Gastrocnemius medialis (tissue), 4 donors: ENCODE results near the gene CCSER1.

Experiments used
- CTCF ChIP-seq, 5 experiments: fragments of 450-650 bp in 3 of 5; fragments of 200-600 bp in 2 of 5; sonication (generic) in 2 of 5; IDR thresholded peaks in 4 of 5; conservative IDR thresholded peaks in 1 of 5; 1 replicate in 4 of 5; 2 replicates in 1 of 5; pipeline ENCODE4 v1.5.1; 2016 to 2019; ENCODE audit warnings: antibody characterized with exemption in 5 of 5, mild to moderate bottlenecking in 3 of 5, moderate library complexity in 3 of 5
- POLR2A ChIP-seq, 2 donors: fragments of 450-650 bp; IDR thresholded peaks; one replicate each; pipeline ENCODE4 v1.6.1; 2017; ENCODE audit warnings: antibody characterized with exemption in 2 of 2, mild to moderate bottlenecking in 2 of 2, moderate library complexity in 2 of 2

DNA sequence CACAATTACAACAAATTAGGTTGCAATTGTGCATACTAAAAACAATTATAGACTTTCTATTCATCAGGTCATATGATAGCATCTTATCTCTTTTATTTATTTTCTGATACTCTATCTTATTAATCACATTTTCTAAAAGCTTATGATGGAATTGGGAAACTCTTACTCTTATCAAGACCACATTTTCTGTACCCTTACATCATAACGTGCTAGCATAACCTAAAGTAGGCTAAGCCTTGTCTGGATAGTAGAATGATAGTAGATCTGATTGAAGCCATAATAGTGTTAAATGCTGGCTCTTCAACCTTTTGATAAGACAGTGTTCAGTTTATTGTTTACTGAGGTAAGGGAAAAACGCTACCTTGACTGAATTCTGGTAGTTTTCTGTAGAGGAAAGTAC is 294.0 kb downstream of the CCSER1 start:
- TF ChIP-seq POLR2A (IDR thresholded peaks at IDR 0.05) (no peak), CTCF (IDR thresholded peaks at IDR 0.05 in 4 of 5, conservative IDR thresholded peaks at IDR 0.05 in 1 of 5) (no peak)
